ENCODE measurements around the gene PLA2G4E. TPM values are rescaled to one million over a fixed set of nuclear protein-coding genes. Genes with fewer than 3 reads are reported as not detected.

The PLA2G4E gene
- polyA plus RNA-seq, 1 donor (not counting 4 experiments of a cell fraction or from before 2014, with no cell fraction given) = 3.5 TPM

DNA sequence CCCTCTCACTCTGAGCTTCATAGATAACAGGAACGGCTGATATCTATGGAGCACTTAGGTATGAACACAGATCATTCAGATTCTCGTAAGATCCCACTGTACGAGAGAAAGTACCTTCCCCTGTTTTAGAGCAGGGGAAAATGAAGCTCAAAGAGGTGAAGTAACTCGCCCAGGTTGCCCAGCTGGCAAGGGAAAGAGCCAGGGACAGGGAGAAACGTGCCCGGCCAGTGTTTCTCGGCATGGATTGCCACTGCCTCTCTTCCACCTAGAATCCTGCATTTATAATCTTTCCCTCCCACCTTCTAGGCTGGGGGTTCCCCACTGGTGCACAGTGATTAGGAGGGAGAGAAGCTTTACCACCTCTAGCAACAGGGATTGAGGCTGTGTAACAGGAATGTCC, 87.5 kb downstream of the PLA2G4E start:
- Histone ChIP-seq H3K27me3 (ENCODE audit: control insufficient read depth, extremely low read depth, insufficient read depth, low read length) (no peaks in the 10 kb centered on the region), H3K4me2 (ENCODE audit: control insufficient read depth, extremely low read depth, insufficient read depth, low read depth, low read length) (peak overlapping the region; percentile 80), H3K36me3 (ENCODE audit: control insufficient read depth in 2 of 2, extremely low read depth in 1 of 2, insufficient read depth in 2 of 2, low read length in 2 of 2) (peaks cover 13 to 38% of the 10 kb centered on the region in 2 experiments), H4K20me1 (ENCODE audit: control insufficient read depth, extremely low read depth, insufficient read depth, low read length) (no peaks in the 10 kb centered on the region), H3K4me1 (ENCODE audit: control insufficient read depth, extremely low read depth, insufficient read depth, low read length) (peaks cover 50% of the 10 kb centered on the region), H2AFZ (ENCODE audit: control insufficient read depth, low read length) (no peak overlapping the region), H3K9ac (ENCODE audit: control insufficient read depth, extremely low read depth, insufficient read depth, low read length) (peak overlapping the region; percentile 74), H3K4me3 (ENCODE audit: control insufficient read depth in 2 of 3, extremely low read depth in 1 of 3, insufficient read depth in 2 of 3, low read depth in 1 of 3, low read length in 3 of 3) (peak overlapping the region in 1 of 3 experiments; percentile 44), H3K79me2 (ENCODE audit: control insufficient read depth, insufficient read depth, low read length) (peaks cover 58% of the 10 kb centered on the region), H3K27ac (ENCODE audit: control insufficient read depth, insufficient read depth, low read length) (peak overlapping the region; percentile 87), H3K9me3 (ENCODE audit: control insufficient read depth, low read depth, low read length) (no peaks in the 10 kb centered on the region), H3K9me1 (ENCODE audit: control insufficient read depth, extremely low read depth, insufficient read depth, low read length) (peaks cover 4% of the 10 kb centered on the region)
- no peak for DNase-seq (ENCODE audit: low read depth, low spot score)
- TF ChIP-seq, protein P1, sequence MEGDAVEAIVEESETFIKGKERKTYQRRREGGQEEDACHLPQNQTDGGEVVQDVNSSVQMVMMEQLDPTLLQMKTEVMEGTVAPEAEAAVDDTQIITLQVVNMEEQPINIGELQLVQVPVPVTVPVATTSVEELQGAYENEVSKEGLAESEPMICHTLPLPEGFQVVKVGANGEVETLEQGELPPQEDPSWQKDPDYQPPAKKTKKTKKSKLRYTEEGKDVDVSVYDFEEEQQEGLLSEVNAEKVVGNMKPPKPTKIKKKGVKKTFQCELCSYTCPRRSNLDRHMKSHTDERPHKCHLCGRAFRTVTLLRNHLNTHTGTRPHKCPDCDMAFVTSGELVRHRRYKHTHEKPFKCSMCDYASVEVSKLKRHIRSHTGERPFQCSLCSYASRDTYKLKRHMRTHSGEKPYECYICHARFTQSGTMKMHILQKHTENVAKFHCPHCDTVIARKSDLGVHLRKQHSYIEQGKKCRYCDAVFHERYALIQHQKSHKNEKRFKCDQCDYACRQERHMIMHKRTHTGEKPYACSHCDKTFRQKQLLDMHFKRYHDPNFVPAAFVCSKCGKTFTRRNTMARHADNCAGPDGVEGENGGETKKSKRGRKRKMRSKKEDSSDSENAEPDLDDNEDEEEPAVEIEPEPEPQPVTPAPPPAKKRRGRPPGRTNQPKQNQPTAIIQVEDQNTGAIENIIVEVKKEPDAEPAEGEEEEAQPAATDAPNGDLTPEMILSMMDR (optimal IDR thresholded peaks at IDR 0.05 in 1 of 3, IDR thresholded peaks at IDR 0.05 in 1 of 3, conservative IDR thresholded peaks at IDR 0.05 in 1 of 3; ENCODE audit: extremely low read depth in 1 of 3, insufficient read depth in 2 of 3, low read length in 3 of 3) = no peak
- TF ChIP-seq EZH2 (IDR thresholded peaks at IDR 0.05; ENCODE audit: low read length) = no peak
- no peak for FAIRE-seq
- dilution Hi-C loops (cut with MboI; ENCODE audit: extremely low pct_ligation_motif_present, low sequenced_read_pairs) = no loop called here

DNA sequence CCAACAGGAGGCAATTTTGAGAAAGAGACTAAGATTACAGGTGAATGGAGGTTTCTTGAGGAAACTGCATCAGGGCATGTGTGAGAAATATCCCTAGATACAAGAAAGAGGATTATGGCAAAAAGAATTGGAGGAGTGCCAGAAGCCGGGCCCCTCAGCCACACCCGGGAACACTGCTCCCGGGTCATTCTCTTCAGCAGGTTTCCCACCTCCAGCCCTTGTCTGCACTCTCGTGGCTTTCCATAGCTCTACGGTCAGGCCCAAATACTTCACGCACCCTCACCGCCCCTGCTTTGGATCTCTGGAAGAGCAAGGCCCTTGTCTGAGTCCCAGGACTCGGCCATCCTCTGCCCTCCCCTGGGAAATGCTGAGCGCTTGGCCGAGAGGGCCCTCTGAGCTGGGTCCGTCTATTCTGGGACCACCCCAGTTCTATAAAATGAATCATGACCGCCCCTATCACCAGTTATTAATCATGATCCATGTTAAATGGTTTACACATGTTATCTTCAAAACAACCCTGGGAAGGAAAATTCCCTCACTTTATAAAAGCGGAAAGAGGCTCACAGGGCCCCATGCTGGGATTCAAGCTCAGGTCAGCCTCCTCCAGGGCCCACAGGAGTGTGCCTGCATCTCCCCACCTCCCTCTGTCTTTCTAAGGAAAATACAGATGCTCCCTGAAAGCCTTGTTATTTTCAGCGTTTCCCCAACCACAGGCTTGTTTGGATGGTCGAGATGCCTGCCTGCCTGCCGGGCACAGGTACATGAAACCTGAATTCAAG, 88.1 kb downstream of the PLA2G4E start:
- H3K9me1 ChIP-seq (ENCODE audit: control insufficient read depth, extremely low read depth, insufficient read depth, low read length) = peaks cover 4% of the 10 kb centered on the region
- H3K27me3 ChIP-seq (ENCODE audit: control insufficient read depth, extremely low read depth, insufficient read depth, low read length) = no peaks in the 10 kb centered on the region
- dilution Hi-C loops (cut with MboI; ENCODE audit: extremely low pct_ligation_motif_present, low sequenced_read_pairs) = no loop called here
- peak overlapping the region; percentile 74 for H3K9ac ChIP-seq (ENCODE audit: control insufficient read depth, extremely low read depth, insufficient read depth, low read length)
- peak overlapping the region; percentile 80 for H3K4me2 ChIP-seq (ENCODE audit: control insufficient read depth, extremely low read depth, insufficient read depth, low read depth, low read length)
- FAIRE-seq = no peak
- H3K4me1 ChIP-seq (ENCODE audit: control insufficient read depth, extremely low read depth, insufficient read depth, low read length) = peaks cover 50% of the 10 kb centered on the region
- H3K36me3 ChIP-seq (ENCODE audit: control insufficient read depth in 2 of 2, extremely low read depth in 1 of 2, insufficient read depth in 2 of 2, low read length in 2 of 2) = peaks cover 13 to 42% of the 10 kb centered on the region in 2 experiments
- H3K27ac ChIP-seq (ENCODE audit: control insufficient read depth, insufficient read depth, low read length) = peak overlapping the region; percentile 87
- H2AFZ ChIP-seq (ENCODE audit: control insufficient read depth, low read length) = no peak overlapping the region
- no peak for TF ChIP-seq EZH2 (IDR thresholded peaks at IDR 0.05; ENCODE audit: low read length)
- TF ChIP-seq, protein P1 (optimal IDR thresholded peaks at IDR 0.05 in 1 of 3, IDR thresholded peaks at IDR 0.05 in 1 of 3, conservative IDR thresholded peaks at IDR 0.05 in 1 of 3; ENCODE audit: extremely low read depth in 1 of 3, insufficient read depth in 2 of 3, low read length in 3 of 3) = no peak
- no peaks in the 10 kb centered on the region for H3K9me3 ChIP-seq (ENCODE audit: control insufficient read depth, low read depth, low read length)
- no peaks in the 10 kb centered on the region for H4K20me1 ChIP-seq (ENCODE audit: control insufficient read depth, extremely low read depth, insufficient read depth, low read length)
- no peak overlapping the region for H3K4me3 ChIP-seq (ENCODE audit: control insufficient read depth in 2 of 3, extremely low read depth in 1 of 3, insufficient read depth in 2 of 3, low read depth in 1 of 3, low read length in 3 of 3)
- H3K79me2 ChIP-seq (ENCODE audit: control insufficient read depth, insufficient read depth, low read length) = peaks cover 60% of the 10 kb centered on the region
- DNase-seq (ENCODE audit: low read depth, low spot score) = no peak

All from keratinocyte (primary cell).